Measurements from ENCODE around the gene CPE.
"Not testable (repeated sequence)": the region's sequence is repeated elsewhere in the genome, so short reads cannot be mapped to it uniquely, and the experiment has no call there.

GRCh38 chr4:165492583-165492982 lies 113.8 kb downstream of the CPE start:
- not testable (repeated sequence) for TF ChIP-seq CTCF, POLR2A (IDR thresholded peaks at IDR 0.05)

Measured in suprapubic skin (tissue), 3 donors.